ENCODE data around the gene SLC44A5.

SLC44A5 gene

GRCh38 chr1:75170981-75171380 lies 439.9 kb downstream of the SLC44A5 start:
- no peak for DNase-seq

GRCh38 chr1:75170011-75170410 lies 440.9 kb downstream of the SLC44A5 start:
- DNase-seq, result no peak

- no peak for DNase-seq
Measured at GRCh38 chr1:75166821-75167220, 444.1 kb downstream of the SLC44A5 start.

GRCh38 chr1:75165264-75165663 lies 445.6 kb downstream of the SLC44A5 start:
- no peak for DNase-seq

- DNase-seq, result no peak
Measured at GRCh38 chr1:75159154-75159553, 451.8 kb downstream of the SLC44A5 start.

All from NCI-H526 (cell line).